Suprapubic skin (tissue), 4 donors: ENCODE measurements around the gene TUBG1. TPM values are rescaled to one million over a fixed set of nuclear protein-coding genes. Genes with fewer than 3 reads are reported as not detected.

Experiments
- DNase-seq, 2 donors: peaks; one replicate each; pipeline ENCODE4 v3.0.0-alpha.2; 2019; ENCODE audit warnings: low spot score in 2 of 2
- H3K27ac ChIP-seq: fragments of 200-600 bp; sonication (generic); one replicate; pipeline ENCODE4 v1.5.1; 2019
- H3K27me3 ChIP-seq: fragments of 200-600 bp; sonication (generic); one replicate; pipeline ENCODE4 v1.5.1; 2019
- H3K36me3 ChIP-seq: fragments of 200-600 bp; sonication (generic); one replicate; pipeline ENCODE4 v1.5.1; 2019
- H3K4me1 ChIP-seq: fragments of 200-600 bp; sonication (generic); one replicate; pipeline ENCODE4 v1.5.1; 2019
- H3K4me3 ChIP-seq: fragments of 200-600 bp; sonication (generic); one replicate; pipeline ENCODE4 v1.5.1; 2019; ENCODE audit warnings: mild to moderate bottlenecking
- H3K9me3 ChIP-seq: fragments of 200-600 bp; sonication (generic); one replicate; pipeline ENCODE4 v1.5.1; 2019
- EP300 ChIP-seq: sonication (generic); formaldehyde crosslinking; IDR thresholded peaks from one replicate; pipeline ENCODE4 v1.6.1; 2017; ENCODE audit warnings: antibody characterized with exemption
- POLR2A ChIP-seq, 2 donors: fragments of 450-650 bp; IDR thresholded peaks; one replicate each; pipeline ENCODE4 v1.6.1; 2017; ENCODE audit warnings: antibody characterized with exemption in 2 of 2, mild to moderate bottlenecking in 2 of 2, moderate library complexity in 2 of 2
- POLR2AphosphoS5 ChIP-seq, 3 donors: sonication (generic); formaldehyde crosslinking; IDR thresholded peaks; one replicate each; pipeline ENCODE4 v1.6.1; 2017; ENCODE audit warnings: antibody characterized with exemption in 3 of 3
- WGBS: methylation state at CpG from one replicate; pipeline ENCODE4 v1.1.5; 2018; 5-methylcytosine and 5-hydroxymethylcytosine counted together
- total RNA-seq, 4 donors: library from RNA; depleted of rRNA; stranded (reverse); fragments of >200 nt; gene quantifications; one replicate each; pipeline ENCODE4 v1.1.0, GENCODE V29; 2016
- TF ChIP-seq, protein P1 (sequence below), 2 donors: fragments of 200-600 bp in 1 of 2; fragments of 450-650 bp in 1 of 2; sonication (generic) in 1 of 2; IDR thresholded peaks; one replicate each; pipeline ENCODE4 v1.5.1; 2016 to 2019; ENCODE audit warnings: antibody characterized with exemption in 2 of 2, mild to moderate bottlenecking in 1 of 2, moderate library complexity in 1 of 2

The TUBG1 gene
- total RNA-seq, 4 donors from 2014 or later: 28.6 to 55.3 (median 54.2) TPM

DNA sequence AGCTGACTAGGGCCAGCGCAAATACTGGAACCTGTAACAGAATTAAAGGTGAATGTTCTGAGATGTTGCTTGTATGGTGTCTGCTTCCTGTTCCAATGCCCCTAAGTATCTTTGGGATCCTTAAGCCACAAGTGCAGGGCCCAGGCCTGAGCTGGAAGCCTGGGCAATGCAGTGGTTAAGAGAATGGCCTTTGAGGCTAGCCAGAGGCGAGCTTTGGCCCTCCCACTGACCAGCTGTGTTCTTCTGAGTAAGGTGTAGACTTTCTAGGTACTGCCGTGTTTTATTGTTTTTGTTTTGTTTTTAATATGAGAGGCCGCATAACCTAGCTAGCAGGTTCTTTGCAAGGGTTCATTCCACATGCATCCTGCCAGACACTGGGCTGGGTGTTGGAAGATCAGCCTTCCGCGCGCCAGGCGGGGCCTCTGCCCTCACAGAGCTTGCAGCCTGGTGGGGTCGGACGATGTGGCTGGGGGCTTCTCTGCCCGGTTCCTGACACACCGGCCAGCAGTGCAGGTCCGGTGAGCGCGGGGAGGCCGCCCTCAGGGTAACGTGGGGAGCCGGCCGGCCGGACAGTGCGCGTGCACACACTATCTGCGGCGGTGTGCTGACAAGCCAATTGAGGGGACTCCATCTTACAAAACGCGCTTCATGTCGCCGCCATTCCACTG is 43.1 kb upstream of the TUBG1 start:
- Histone ChIP-seq H3K4me1 (peaks cover 62% of the 10 kb centered on the region), H3K27ac (peak overlapping the region; percentile 89), H3K9me3 (no peaks in the 10 kb centered on the region), H3K36me3 (peaks cover 51% of the 10 kb centered on the region), H3K4me3 (peak overlapping the region; percentile 85), H3K27me3 (no peaks in the 10 kb centered on the region)
- TF ChIP-seq EP300: no peak
- TF ChIP-seq POLR2AphosphoS5 (IDR thresholded peaks at IDR 0.05): peak in 1 of 3 donors; percentile 12
- TF ChIP-seq POLR2A (IDR thresholded peaks at IDR 0.05): no peak
- TF ChIP-seq, protein P1, sequence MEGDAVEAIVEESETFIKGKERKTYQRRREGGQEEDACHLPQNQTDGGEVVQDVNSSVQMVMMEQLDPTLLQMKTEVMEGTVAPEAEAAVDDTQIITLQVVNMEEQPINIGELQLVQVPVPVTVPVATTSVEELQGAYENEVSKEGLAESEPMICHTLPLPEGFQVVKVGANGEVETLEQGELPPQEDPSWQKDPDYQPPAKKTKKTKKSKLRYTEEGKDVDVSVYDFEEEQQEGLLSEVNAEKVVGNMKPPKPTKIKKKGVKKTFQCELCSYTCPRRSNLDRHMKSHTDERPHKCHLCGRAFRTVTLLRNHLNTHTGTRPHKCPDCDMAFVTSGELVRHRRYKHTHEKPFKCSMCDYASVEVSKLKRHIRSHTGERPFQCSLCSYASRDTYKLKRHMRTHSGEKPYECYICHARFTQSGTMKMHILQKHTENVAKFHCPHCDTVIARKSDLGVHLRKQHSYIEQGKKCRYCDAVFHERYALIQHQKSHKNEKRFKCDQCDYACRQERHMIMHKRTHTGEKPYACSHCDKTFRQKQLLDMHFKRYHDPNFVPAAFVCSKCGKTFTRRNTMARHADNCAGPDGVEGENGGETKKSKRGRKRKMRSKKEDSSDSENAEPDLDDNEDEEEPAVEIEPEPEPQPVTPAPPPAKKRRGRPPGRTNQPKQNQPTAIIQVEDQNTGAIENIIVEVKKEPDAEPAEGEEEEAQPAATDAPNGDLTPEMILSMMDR (IDR thresholded peaks at IDR 0.05): no peak
- WGBS: 25% methylated on average over 11 of the region's 28 CpGs
- no peak for DNase-seq

DNA sequence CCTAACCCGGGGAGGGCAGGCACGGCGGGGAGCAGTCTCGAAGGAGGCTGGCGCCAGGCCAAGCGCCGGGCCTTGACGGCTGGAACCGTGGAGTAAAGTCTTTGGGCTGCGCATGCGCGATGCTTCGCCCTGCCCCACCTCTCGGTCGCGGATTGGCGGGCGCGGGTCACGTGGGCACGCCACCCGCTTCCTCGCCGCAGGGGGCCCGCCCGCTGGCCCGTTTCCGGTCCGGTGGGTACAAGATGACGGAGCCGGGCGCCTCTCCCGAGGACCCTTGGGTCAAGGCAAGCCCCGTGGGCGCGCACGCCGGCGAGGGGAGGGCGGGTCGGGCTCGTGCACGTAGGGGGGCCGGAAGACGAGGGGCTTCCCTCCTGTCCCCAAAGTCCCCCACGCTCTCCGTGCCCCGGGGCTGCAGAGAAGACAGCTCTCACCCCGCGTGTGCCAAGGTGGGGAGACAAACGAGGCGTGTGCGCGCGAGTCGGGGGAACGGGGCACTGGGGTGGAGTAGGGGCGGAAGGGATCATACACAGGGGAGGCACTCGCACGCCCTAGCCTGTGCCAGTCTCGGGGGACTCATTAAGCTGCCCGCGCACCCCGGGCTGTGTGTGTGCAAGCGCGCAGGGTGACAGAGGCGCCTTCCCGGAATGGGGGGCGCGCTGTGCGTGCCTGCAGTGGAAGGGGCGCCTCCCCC is 42.5 kb upstream of the TUBG1 start, which contains the start of gene MLX:
TSS of gene MLX (plus strand) at position 218 of the 691 bp plus-strand sequence. CDS start at position 243, 25 bp downstream.
- no peaks in the 10 kb centered on the region for H3K27me3 ChIP-seq
- WGBS: 0% methylated on average over 15 of the region's 72 CpGs
- H3K36me3 ChIP-seq: peaks cover 57% of the 10 kb centered on the region
- peaks cover 57% of the 10 kb centered on the region for H3K4me1 ChIP-seq
- peak within 1 kb of the TSS; percentile 85 for H3K4me3 ChIP-seq
- no peaks in the 10 kb centered on the region for H3K9me3 ChIP-seq
- peak within 1 kb of the TSS; percentile 89 for H3K27ac ChIP-seq
- peak; percentile 96 to 97 for DNase-seq
- TF ChIP-seq, protein P1 (IDR thresholded peaks at IDR 0.05): no peak
- TF ChIP-seq POLR2AphosphoS5 (IDR thresholded peaks at IDR 0.05): peak in 2 of 3 donors; percentile 40 to 74
- no peak for TF ChIP-seq EP300
- no peak for TF ChIP-seq POLR2A (IDR thresholded peaks at IDR 0.05)

DNA sequence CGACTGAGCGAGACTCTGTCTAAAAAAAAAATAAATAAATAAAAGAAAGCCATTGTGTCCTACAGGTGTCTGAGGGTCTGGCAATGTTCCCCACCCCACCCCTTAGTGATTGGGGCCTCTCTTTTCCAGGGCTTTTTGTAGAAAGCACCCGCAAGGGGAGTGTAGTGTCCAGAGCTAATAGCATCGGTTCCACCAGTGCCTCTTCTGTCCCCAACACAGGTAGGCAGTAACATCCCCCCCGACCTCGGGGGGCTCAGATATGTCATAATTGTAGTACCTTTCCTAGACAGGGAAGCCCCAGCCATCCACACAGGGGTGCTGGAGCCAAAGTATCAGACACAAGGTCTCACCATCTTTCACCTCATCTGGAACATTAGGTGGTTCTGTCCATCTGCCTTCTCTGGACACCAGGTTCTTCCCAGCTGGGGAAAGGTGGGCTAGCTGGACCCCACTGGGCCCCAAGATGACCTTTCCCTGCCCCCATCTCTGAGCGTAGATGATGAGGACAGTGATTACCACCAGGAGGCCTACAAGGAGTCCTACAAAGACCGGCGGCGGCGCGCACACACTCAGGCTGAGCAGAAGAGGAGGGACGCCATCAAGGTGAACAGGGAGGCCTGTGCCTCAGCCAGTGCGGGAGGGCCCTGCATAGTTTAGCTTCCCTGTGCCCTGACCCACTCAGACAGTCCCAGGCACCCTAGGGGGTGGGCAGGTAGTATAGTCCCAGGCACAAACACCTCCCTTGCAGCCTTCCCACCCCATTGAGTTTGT is 41.0 kb upstream of the TUBG1 start:
- H3K9me3 ChIP-seq: no peaks in the 10 kb centered on the region
- 92% methylated on average over 14 of the region's 14 CpGs for WGBS
- peak overlapping the region; percentile 85 for H3K4me3 ChIP-seq
- H3K4me1 ChIP-seq: peaks cover 46% of the 10 kb centered on the region
- TF ChIP-seq EP300: no peak
- peaks cover 72% of the 10 kb centered on the region for H3K36me3 ChIP-seq
- DNase-seq: peak in 1 of 2 donors; percentile 61
- H3K27me3 ChIP-seq: no peaks in the 10 kb centered on the region
- H3K27ac ChIP-seq: no peak overlapping the region

DNA sequence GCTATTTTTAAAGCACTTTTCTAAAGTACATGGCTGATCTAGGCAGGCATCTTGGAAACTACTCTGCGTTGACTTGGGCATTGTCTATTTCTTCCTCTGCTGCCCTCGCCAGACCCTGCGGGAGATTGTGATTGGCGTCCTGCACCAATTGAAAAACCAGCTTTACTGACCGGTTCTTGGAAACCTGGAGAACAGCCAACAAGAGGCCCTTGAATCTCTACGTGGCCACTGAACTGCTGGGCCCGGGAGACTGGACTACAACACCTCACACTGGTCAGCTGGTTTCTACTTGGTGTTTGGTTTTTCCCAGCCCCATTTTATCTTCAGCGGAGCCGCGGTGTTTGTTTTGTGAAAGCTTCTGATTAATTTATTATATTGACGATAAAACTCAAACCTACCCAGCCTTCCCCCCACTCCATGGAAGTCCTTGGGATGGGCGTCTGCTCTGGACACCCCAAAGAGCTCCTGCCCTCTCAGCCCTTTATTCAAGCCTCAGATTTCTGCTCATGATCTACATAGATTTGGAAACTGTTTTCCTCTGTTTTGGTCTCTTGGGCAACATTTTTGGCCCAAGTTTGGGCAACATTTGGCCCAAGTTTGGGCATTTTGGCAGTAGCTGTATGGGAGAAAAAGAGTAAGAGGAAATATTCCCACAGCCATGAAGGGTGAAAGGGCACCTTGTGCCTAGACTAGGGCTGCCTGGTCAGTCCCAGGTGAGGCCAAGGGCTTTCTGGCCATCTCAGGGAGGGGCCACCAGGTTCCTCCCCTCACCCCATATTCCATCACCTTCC is 37.9 kb upstream of the TUBG1 start:
- no peaks in the 10 kb centered on the region for H3K27me3 ChIP-seq
- WGBS: 86% methylated on average over 12 of the region's 12 CpGs
- DNase-seq: no peak
- no peak overlapping the region for H3K4me3 ChIP-seq
- peaks cover 24% of the 10 kb centered on the region for H3K4me1 ChIP-seq
- TF ChIP-seq, protein P1 (IDR thresholded peaks at IDR 0.05): no peak
- TF ChIP-seq EP300: no peak
- no peak for TF ChIP-seq POLR2AphosphoS5 (IDR thresholded peaks at IDR 0.05)
- no peak for TF ChIP-seq POLR2A (IDR thresholded peaks at IDR 0.05)
- H3K36me3 ChIP-seq: peaks cover 68% of the 10 kb centered on the region
- H3K9me3 ChIP-seq: no peaks in the 10 kb centered on the region
- no peak overlapping the region for H3K27ac ChIP-seq

DNA sequence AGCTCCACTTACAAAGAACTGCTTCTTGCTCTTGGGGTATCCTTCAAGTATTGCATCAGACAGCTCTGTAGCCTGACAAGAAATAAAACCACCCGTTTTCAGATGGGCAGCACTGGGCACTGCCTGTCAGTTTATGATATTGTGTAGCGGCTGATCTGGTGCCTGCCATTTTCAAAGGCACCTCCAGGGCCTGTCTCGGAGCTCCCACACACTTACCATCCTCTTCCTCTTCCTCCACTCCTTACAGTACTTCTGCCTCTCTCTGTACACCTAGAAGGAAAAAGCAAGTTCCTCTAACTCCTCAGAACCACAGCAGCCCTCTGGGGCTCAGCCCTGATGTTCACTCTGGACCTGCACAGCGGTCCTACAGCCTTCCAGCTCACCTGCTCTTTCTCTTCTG is 36.4 kb upstream of the TUBG1 start:
- Histone ChIP-seq H3K36me3 (peaks cover 68% of the 10 kb centered on the region), H3K9me3 (no peaks in the 10 kb centered on the region), H3K4me3 (no peak overlapping the region), H3K27ac (no peak overlapping the region), H3K27me3 (no peaks in the 10 kb centered on the region), H3K4me1 (peaks cover 21% of the 10 kb centered on the region)
- TF ChIP-seq EP300: no peak
- no peak for TF ChIP-seq POLR2AphosphoS5 (IDR thresholded peaks at IDR 0.05)
- no peak for TF ChIP-seq POLR2A (IDR thresholded peaks at IDR 0.05)
- TF ChIP-seq, protein P1 (IDR thresholded peaks at IDR 0.05): no peak
- DNase-seq: no peak
- WGBS: 82% methylated on average over 4 of the region's 4 CpGs
